Hepatocyte (in vitro differentiated cells): ENCODE data around the gene PIM1. TPM values are rescaled to one million over a fixed set of nuclear protein-coding genes. Genes with fewer than 3 reads are reported as not detected.

Experiments
- DNase-seq: peaks from one replicate; pipeline ENCODE4 v3.0.0-alpha.2; 2016; ENCODE audit warnings: low spot score
- H2AFZ ChIP-seq: fragments of 200-600 bp; sonication (generic); 2 replicates; pipeline ENCODE4 v1.6.0; 2016; ENCODE audit warnings: antibody characterized with exemption, mild to moderate bottlenecking
- H3K27ac ChIP-seq: fragments of 200-600 bp; sonication (generic); 2 replicates; pipeline ENCODE4 v1.5.1; 2016; ENCODE audit warnings: mild to moderate bottlenecking
- H3K27me3 ChIP-seq: fragments of 200-600 bp; sonication (generic); 2 replicates; pipeline ENCODE4 v1.6.1; 2016
- H3K36me3 ChIP-seq: fragments of 200-600 bp; sonication (generic); replicated peaks from 2 replicates; pipeline ENCODE4 v1.5.1; 2016; ENCODE audit warnings: low read depth; ENCODE audit not compliant: insufficient read depth
- H3K4me1 ChIP-seq: fragments of 200-600 bp; sonication (generic); 2 replicates; pipeline ENCODE4 v1.5.1; 2016; ENCODE audit warnings: mild to moderate bottlenecking, moderate library complexity; ENCODE audit not compliant: insufficient read depth
- H3K4me2 ChIP-seq: fragments of 200-600 bp; sonication (generic); 2 replicates; pipeline ENCODE4 v1.6.0; 2016
- H3K4me3 ChIP-seq: fragments of 200-600 bp; sonication (generic); 2 replicates; pipeline ENCODE4 v1.5.1; 2016; ENCODE audit warnings: mild to moderate bottlenecking
- H3K79me2 ChIP-seq: fragments of 200-600 bp; sonication (generic); 2 replicates; pipeline ENCODE4 v1.6.0; 2017; ENCODE audit warnings: mild to moderate bottlenecking
- H3K9me2 ChIP-seq: fragments of 200-600 bp; sonication (generic); replicated peaks from 2 replicates; pipeline ENCODE4 v1.6.0; 2017; ENCODE audit warnings: mild to moderate bottlenecking; ENCODE audit not compliant: insufficient read depth
- H3K9me3 ChIP-seq: fragments of 200-600 bp; sonication (generic); 2 replicates; pipeline ENCODE4 v1.5.1; 2016; ENCODE audit warnings: low read depth, mild to moderate bottlenecking
- H4K20me1 ChIP-seq: fragments of 200-600 bp; sonication (generic); 2 replicates; pipeline ENCODE4 v1.6.0; 2016; ENCODE audit warnings: mild to moderate bottlenecking; ENCODE audit not compliant: insufficient read depth, poor library complexity, severe bottlenecking
- EZH2 ChIP-seq: fragments of 200-600 bp; sonication (generic); IDR thresholded peaks from 2 replicates; pipeline ENCODE4 v1.6.1; 2016; ENCODE audit warnings: antibody characterized with exemption, mild to moderate bottlenecking, borderline replicate concordance
- EZH2phosphoT487 ChIP-seq: fragments of 200-600 bp; sonication (generic); IDR thresholded peaks from one replicate; pipeline ENCODE4 v1.6.1; 2018; ENCODE audit warnings: antibody characterized with exemption, mild to moderate bottlenecking, low read depth, moderate library complexity; ENCODE audit not compliant: unreplicated experiment, severe bottlenecking
- WGBS: methylation state at CpG from one replicate; pipeline ENCODE4 v1.1.6; 2016; ENCODE audit warnings: low lambda C conversion rate; ENCODE audit errors: missing lambda C conversion rate; 5-methylcytosine and 5-hydroxymethylcytosine counted together
- polyA plus RNA-seq: library from polyadenylated mRNA; unstranded; fragments of >200 nt; fragmentation: Nextera tagmentation; extraction: Ambion mirVana; gene quantifications from 2 replicates; pipeline ENCODE4 v1.2.1, GENCODE V29; 2016
- total RNA-seq: library from RNA; depleted of rRNA; stranded (reverse); fragments of >200 nt; gene quantifications from 2 replicates; pipeline ENCODE4 v1.2.3, GENCODE V29; 2014
- TF ChIP-seq, protein P1 (sequence below): fragments of 200-600 bp; sonication (generic); IDR thresholded peaks from 2 replicates; pipeline ENCODE4 v1.5.1; 2016; ENCODE audit warnings: antibody characterized with exemption, mild to moderate bottlenecking; ENCODE audit not compliant: poor library complexity

PIM1 gene
- total and polyA plus RNA-seq, 2 experiments from 2014 or later, result 71.3 to 99.1 TPM

- H4K20me1 ChIP-seq, result peaks cover 26% of the 10 kb centered on the region
- 95% methylated on average over 18 of the region's 18 CpGs for WGBS
Measured at GRCh38 chr6:37175332-37176267, 5.6 kb downstream of the PIM1 start.

GRCh38 chr6:37176268-37177076 is 6.5 kb downstream of the PIM1 start:
- Histone ChIP-seq H3K36me3 (peaks cover 4% of the 10 kb centered on the region), H3K79me2 (peaks cover 15% of the 10 kb centered on the region), H3K9me2 (no peaks in the 10 kb centered on the region), H3K4me3 (no peak overlapping the region), H3K27ac (no peak overlapping the region), H4K20me1 (peaks cover 24% of the 10 kb centered on the region), H3K4me1 (no peaks in the 10 kb centered on the region), H3K4me2 (no peak overlapping the region), H2AFZ (no peak overlapping the region), H3K27me3 (no peaks in the 10 kb centered on the region), H3K9me3 (no peaks in the 10 kb centered on the region)
- TF ChIP-seq, protein P1, sequence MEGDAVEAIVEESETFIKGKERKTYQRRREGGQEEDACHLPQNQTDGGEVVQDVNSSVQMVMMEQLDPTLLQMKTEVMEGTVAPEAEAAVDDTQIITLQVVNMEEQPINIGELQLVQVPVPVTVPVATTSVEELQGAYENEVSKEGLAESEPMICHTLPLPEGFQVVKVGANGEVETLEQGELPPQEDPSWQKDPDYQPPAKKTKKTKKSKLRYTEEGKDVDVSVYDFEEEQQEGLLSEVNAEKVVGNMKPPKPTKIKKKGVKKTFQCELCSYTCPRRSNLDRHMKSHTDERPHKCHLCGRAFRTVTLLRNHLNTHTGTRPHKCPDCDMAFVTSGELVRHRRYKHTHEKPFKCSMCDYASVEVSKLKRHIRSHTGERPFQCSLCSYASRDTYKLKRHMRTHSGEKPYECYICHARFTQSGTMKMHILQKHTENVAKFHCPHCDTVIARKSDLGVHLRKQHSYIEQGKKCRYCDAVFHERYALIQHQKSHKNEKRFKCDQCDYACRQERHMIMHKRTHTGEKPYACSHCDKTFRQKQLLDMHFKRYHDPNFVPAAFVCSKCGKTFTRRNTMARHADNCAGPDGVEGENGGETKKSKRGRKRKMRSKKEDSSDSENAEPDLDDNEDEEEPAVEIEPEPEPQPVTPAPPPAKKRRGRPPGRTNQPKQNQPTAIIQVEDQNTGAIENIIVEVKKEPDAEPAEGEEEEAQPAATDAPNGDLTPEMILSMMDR, result no peak
- no peak for TF ChIP-seq EZH2
- TF ChIP-seq EZH2phosphoT487, result no peak
- DNase-seq, result peak; percentile 45
- 95% methylated on average over 15 of the region's 15 CpGs for WGBS

More at GRCh38 chr6:37175332-37176267, 5.6 kb downstream of the PIM1 start:
- Histone ChIP-seq H3K9me2 (no peaks in the 10 kb centered on the region), H2AFZ (no peak overlapping the region), H3K9me3 (no peaks in the 10 kb centered on the region), H3K27me3 (no peaks in the 10 kb centered on the region), H3K36me3 (peaks cover 4% of the 10 kb centered on the region), H3K27ac (no peak overlapping the region), H3K4me3 (no peak overlapping the region), H3K4me2 (no peak overlapping the region), H3K79me2 (peaks cover 24% of the 10 kb centered on the region), H3K4me1 (no peaks in the 10 kb centered on the region)
- DNase-seq, result no peak
- TF ChIP-seq EZH2phosphoT487, result no peak

DNA sequence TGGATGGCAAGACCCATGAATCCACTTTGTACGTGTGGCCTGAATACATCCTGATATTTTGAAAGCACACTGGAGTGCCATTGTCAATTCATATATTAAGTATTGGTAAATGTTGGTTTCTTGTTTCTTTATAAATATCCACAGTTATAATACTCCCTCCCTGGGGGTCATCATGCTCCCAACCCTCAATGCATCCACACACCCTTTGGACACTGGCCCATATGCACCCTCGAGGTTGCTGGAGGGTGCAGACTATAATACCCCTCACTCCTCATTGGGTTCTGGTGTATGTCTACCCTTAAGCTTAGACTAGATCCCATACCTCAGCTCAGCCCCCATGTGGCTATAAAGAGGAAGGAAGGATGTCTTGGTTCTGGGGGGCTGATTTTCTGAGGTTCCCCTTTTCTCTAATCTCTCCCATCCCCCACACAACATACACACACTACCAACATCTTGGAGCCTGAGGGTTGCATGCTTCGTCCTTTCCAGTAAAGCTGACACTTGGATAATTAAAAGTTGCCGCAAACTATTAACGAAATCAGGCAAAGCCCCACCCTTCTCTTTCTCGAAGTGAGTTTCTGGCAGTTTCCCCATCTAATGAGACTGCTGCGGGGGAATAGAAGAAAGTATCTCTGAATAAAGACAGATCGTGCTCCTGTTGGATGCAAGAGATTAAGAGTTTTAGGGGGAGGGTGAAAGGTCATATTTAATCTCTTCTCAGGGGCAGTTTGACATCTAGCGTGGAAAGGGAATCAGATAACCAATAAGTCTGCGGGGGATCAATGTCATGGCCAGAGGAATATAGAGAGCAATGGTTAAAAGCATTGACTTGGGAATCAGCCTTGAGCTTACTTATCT is 7.4 kb downstream of the PIM1 start:
- Histone ChIP-seq H3K4me2 (no peak overlapping the region), H3K79me2 (peaks cover 12% of the 10 kb centered on the region), H2AFZ (no peak overlapping the region), H3K4me1 (no peaks in the 10 kb centered on the region), H3K9me3 (no peaks in the 10 kb centered on the region), H3K27ac (no peak overlapping the region), H3K27me3 (no peaks in the 10 kb centered on the region), H3K9me2 (no peaks in the 10 kb centered on the region), H3K4me3 (no peak overlapping the region), H3K36me3 (peaks cover 4% of the 10 kb centered on the region), H4K20me1 (peaks cover 19% of the 10 kb centered on the region)
- WGBS, result 48% methylated on average over 10 of the region's 10 CpGs
- no peak for TF ChIP-seq EZH2phosphoT487
- TF ChIP-seq, protein P1, result no peak
- no peak for TF ChIP-seq EZH2
- no peak for DNase-seq
